Stimulated activated naive B cell treated with anti-CD40 and anti-IgM and Interleukin-4, amounts not matched to agents 10 μg/mL and 1 μg/mL and 100 μg/mL, for 72 hours (primary cell): Measurements from ENCODE around the gene KCNQ1.

ENCODE experiments used
- ATAC-seq, 2 donors: fragments of 150-1000 bp; cut with Tn5 transposase; replicated peaks; 2 replicates each; pipeline ENCODE4 v1.10.0; 2021; ENCODE audit warnings: moderate library complexity in 1 of 2
- DNase-seq: peaks from one replicate; pipeline ENCODE4 v3.0.0; 2021
- H3K27ac Mint-ChIP-seq: one replicate; pipeline ENCODE4 v1.8.0; 2022; ENCODE audit warnings: mild to moderate bottlenecking, mixed read lengths
- H3K27me3 Mint-ChIP-seq, 2 donors: one replicate each; pipeline ENCODE4 v1.8.0; 2022; ENCODE audit warnings: mixed read lengths in 2 of 2
- H3K36me3 Mint-ChIP-seq, 2 donors: one replicate each; pipeline ENCODE4 v1.8.0; 2022; ENCODE audit warnings: mixed read lengths in 2 of 2, mild to moderate bottlenecking in 1 of 2
- H3K4me1 Mint-ChIP-seq, 2 donors: one replicate each; pipeline ENCODE4 v1.8.0; 2022; ENCODE audit warnings: mixed read lengths in 2 of 2, mild to moderate bottlenecking in 1 of 2
- H3K4me3 Mint-ChIP-seq, 2 donors: one replicate each; pipeline ENCODE4 v1.8.0; 2022; ENCODE audit warnings: mild to moderate bottlenecking in 2 of 2, mixed read lengths in 2 of 2, moderate library complexity in 1 of 2
- H3K9me3 Mint-ChIP-seq, 2 donors: one replicate each; pipeline ENCODE4 v1.8.0; 2022; ENCODE audit warnings: mixed read lengths in 2 of 2, mild to moderate bottlenecking in 1 of 2

Gene KCNQ1

GRCh38 chr11:2671748-2672147, 226.9 kb downstream of the KCNQ1 start:
- Mint-ChIP-seq H3K27me3 (no peaks in the 10 kb centered on the region), H3K9me3 (no peaks in the 10 kb centered on the region), H3K27ac (no peak overlapping the region), H3K4me3 (no peak overlapping the region), H3K4me1 (peaks cover 19% of the 10 kb centered on the region in 2 donors), H3K36me3 (peaks cover 4 to 12% of the 10 kb centered on the region in 2 donors)
- ATAC-seq: no peak
- DNase-seq: no peak

GRCh38 chr11:2672553-2673249, 227.9 kb downstream of the KCNQ1 start:
- DNase-seq (no peak), ATAC-seq (no peak)
- no peak overlapping the region for H3K27ac Mint-ChIP-seq
- no peaks in the 10 kb centered on the region for H3K27me3 Mint-ChIP-seq
- H3K4me1 Mint-ChIP-seq: peaks cover 23 to 29% of the 10 kb centered on the region in 2 donors
- no peaks in the 10 kb centered on the region for H3K9me3 Mint-ChIP-seq
- no peak overlapping the region for H3K4me3 Mint-ChIP-seq
- peaks cover 4 to 12% of the 10 kb centered on the region in 2 donors for H3K36me3 Mint-ChIP-seq

- H3K36me3 Mint-ChIP-seq: peaks cover 4 to 13% of the 10 kb centered on the region in 2 donors
- no peak overlapping the region for H3K4me3 Mint-ChIP-seq
- peaks cover 23 to 31% of the 10 kb centered on the region in 2 donors for H3K4me1 Mint-ChIP-seq
- H3K27ac Mint-ChIP-seq: no peak overlapping the region
- no peaks in the 10 kb centered on the region for H3K9me3 Mint-ChIP-seq
- ATAC-seq: no peak
- no peak for DNase-seq
- no peaks in the 10 kb centered on the region for H3K27me3 Mint-ChIP-seq
Measured at GRCh38 chr11:2673250-2673610, 228.4 kb downstream of the KCNQ1 start.

GRCh38 chr11:2673871-2674471, 229.2 kb downstream of the KCNQ1 start:
- no peak overlapping the region for H3K4me3 Mint-ChIP-seq
- peaks cover 23 to 31% of the 10 kb centered on the region in 2 donors for H3K4me1 Mint-ChIP-seq
- no peaks in the 10 kb centered on the region for H3K9me3 Mint-ChIP-seq
- ATAC-seq: no peak
- no peaks in the 10 kb centered on the region for H3K27me3 Mint-ChIP-seq
- no peak for DNase-seq
- peaks cover 4 to 11% of the 10 kb centered on the region in 2 donors for H3K36me3 Mint-ChIP-seq
- H3K27ac Mint-ChIP-seq: no peak overlapping the region

GRCh38 chr11:2674658-2675131, 229.9 kb downstream of the KCNQ1 start:
- peaks cover 4 to 11% of the 10 kb centered on the region in 2 donors for H3K36me3 Mint-ChIP-seq
- H3K27me3 Mint-ChIP-seq: no peaks in the 10 kb centered on the region
- peaks cover 23 to 31% of the 10 kb centered on the region in 2 donors for H3K4me1 Mint-ChIP-seq
- H3K4me3 Mint-ChIP-seq: no peak overlapping the region
- no peak overlapping the region for H3K27ac Mint-ChIP-seq
- ATAC-seq: no peak
- H3K9me3 Mint-ChIP-seq: no peaks in the 10 kb centered on the region
- DNase-seq: no peak

GRCh38 chr11:2675540-2675939, 230.7 kb downstream of the KCNQ1 start:
- Mint-ChIP-seq H3K27ac (no peak overlapping the region), H3K9me3 (no peaks in the 10 kb centered on the region), H3K4me3 (no peak overlapping the region), H3K4me1 (peaks cover 19 to 27% of the 10 kb centered on the region in 2 donors), H3K27me3 (no peaks in the 10 kb centered on the region), H3K36me3 (peaks cover 4 to 11% of the 10 kb centered on the region in 2 donors)
- ATAC-seq (no peak), DNase-seq (no peak)

GRCh38 chr11:2677127-2677526, 232.3 kb downstream of the KCNQ1 start:
- no peak for DNase-seq
- Mint-ChIP-seq H3K4me1 (peaks cover 27 to 33% of the 10 kb centered on the region in 2 donors), H3K9me3 (no peaks in the 10 kb centered on the region), H3K36me3 (peaks cover 4 to 11% of the 10 kb centered on the region in 2 donors), H3K27me3 (no peaks in the 10 kb centered on the region), H3K4me3 (no peak overlapping the region), H3K27ac (no peak overlapping the region)
- ATAC-seq: peak; percentile 84 to 86

GRCh38 chr11:2678396-2678795, 233.6 kb downstream of the KCNQ1 start:
- DNase-seq (no peak), ATAC-seq (no peak)
- Mint-ChIP-seq H3K27ac (no peak overlapping the region), H3K4me3 (no peak overlapping the region), H3K27me3 (no peaks in the 10 kb centered on the region), H3K4me1 (peaks cover 29 to 35% of the 10 kb centered on the region in 2 donors), H3K9me3 (no peaks in the 10 kb centered on the region), H3K36me3 (peaks cover 4 to 11% of the 10 kb centered on the region in 2 donors)

- H3K27ac Mint-ChIP-seq: no peak overlapping the region
- no peaks in the 10 kb centered on the region for H3K9me3 Mint-ChIP-seq
- no peak overlapping the region for H3K4me3 Mint-ChIP-seq
- no peak for DNase-seq
- ATAC-seq: no peak
- H3K36me3 Mint-ChIP-seq: peaks cover 2 to 8% of the 10 kb centered on the region in 2 donors
- peaks cover 26 to 35% of the 10 kb centered on the region in 2 donors for H3K4me1 Mint-ChIP-seq
- H3K27me3 Mint-ChIP-seq: no peaks in the 10 kb centered on the region
Measured at GRCh38 chr11:2679011-2679676, 234.3 kb downstream of the KCNQ1 start.

GRCh38 chr11:2681408-2682145, 236.8 kb downstream of the KCNQ1 start:
- H3K36me3 Mint-ChIP-seq: peaks cover 0 to 3% of the 10 kb centered on the region in 2 donors
- ATAC-seq (peak; percentile 44 to 49), DNase-seq (no peak)
- H3K27ac Mint-ChIP-seq: peak overlapping the region; percentile 72
- no peaks in the 10 kb centered on the region for H3K27me3 Mint-ChIP-seq
- peaks cover 19 to 30% of the 10 kb centered on the region in 2 donors for H3K4me1 Mint-ChIP-seq
- H3K9me3 Mint-ChIP-seq: no peaks in the 10 kb centered on the region
- peak overlapping the region; percentile 32 to 48 for H3K4me3 Mint-ChIP-seq

GRCh38 chr11:2683806-2684205, 239.0 kb downstream of the KCNQ1 start:
- ATAC-seq (no peak), DNase-seq (no peak)
- no peaks in the 10 kb centered on the region for H3K27me3 Mint-ChIP-seq
- no peak overlapping the region for H3K27ac Mint-ChIP-seq
- no peak overlapping the region for H3K4me3 Mint-ChIP-seq
- peaks cover 12 to 17% of the 10 kb centered on the region in 2 donors for H3K4me1 Mint-ChIP-seq
- no peaks in the 10 kb centered on the region for H3K36me3 Mint-ChIP-seq
- no peaks in the 10 kb centered on the region for H3K9me3 Mint-ChIP-seq

GRCh38 chr11:2684581-2684980, 239.8 kb downstream of the KCNQ1 start:
- Mint-ChIP-seq H3K4me3 (no peak overlapping the region), H3K27me3 (no peaks in the 10 kb centered on the region), H3K9me3 (no peaks in the 10 kb centered on the region), H3K36me3 (no peaks in the 10 kb centered on the region), H3K27ac (no peak overlapping the region), H3K4me1 (peaks cover 13 to 17% of the 10 kb centered on the region in 2 donors)
- no peak for DNase-seq
- ATAC-seq: no peak

- H3K4me3 Mint-ChIP-seq: no peak overlapping the region
Measured at GRCh38 chr11:2685051-2685450, 240.2 kb downstream of the KCNQ1 start.

More at GRCh38 chr11:2685051-2685450, 240.2 kb downstream of the KCNQ1 start:
- Mint-ChIP-seq H3K36me3 (peaks cover 0 to 3% of the 10 kb centered on the region in 2 donors), H3K4me1 (peaks cover 15 to 21% of the 10 kb centered on the region in 2 donors), H3K27ac (no peak overlapping the region), H3K9me3 (no peaks in the 10 kb centered on the region), H3K27me3 (no peaks in the 10 kb centered on the region)
- DNase-seq: no peak
- ATAC-seq: no peak
